H4 (cell line): Measurements from ENCODE around the gene PRAMEF11. TPM values are rescaled to one million over a fixed set of nuclear protein-coding genes. Genes with fewer than 3 reads are reported as not detected.
"Not testable (repeated sequence)": the region's sequence is repeated elsewhere in the genome, so short reads cannot be mapped to it uniquely, and the experiment has no call there.

Source experiments
- DNase-seq: peaks from one replicate; pipeline ENCODE4 v3.0.0-alpha.2; 2015; ENCODE audit warnings: low spot score
- total RNA-seq: library from RNA; depleted of rRNA; stranded (reverse); fragments of >200 nt; shearing (Covaris generic); gene quantifications from 2 replicates; pipeline ENCODE4 v1.2.3, GENCODE V29; 2014; rRNA removed

Gene PRAMEF11
- not detected in 2 replicates for total RNA-seq

- not testable (repeated sequence) for DNase-seq
These were observed at the start of gene PRAMEF11 for GRCh38 chr1:12831310-12831709. Gene PRAMEF11, minus strand, starts transcription at chr1:12831410. Its CDS starts 2,621 bp downstream, at chr1:12828789.

- not testable (repeated sequence) for DNase-seq
These were observed 47.2 kb upstream of the PRAMEF11 start for GRCh38 chr1:12878453-12878852.

GRCh38 chr1:12863131-12863880 lies 32.1 kb upstream of the PRAMEF11 start:
- DNase-seq, result not testable (repeated sequence)

- DNase-seq, result not testable (repeated sequence)
These were observed 25.6 kb upstream of the PRAMEF11 start, which contains the start of gene PRAMEF2 for GRCh38 chr1:12856786-12857185. Gene PRAMEF2, plus strand, starts transcription at chr1:12857086. Its CDS starts 1,924 bp downstream, at chr1:12859010.

- DNase-seq, result peak; percentile 57
These were observed 20.6 kb upstream of the PRAMEF11 start for GRCh38 chr1:12851779-12852178.

- not testable (repeated sequence) for DNase-seq
These were observed 17.4 kb upstream of the PRAMEF11 start, which contains the start of gene HNRNPCL1 for GRCh38 chr1:12848620-12849019. Gene HNRNPCL1, minus strand, starts transcription at chr1:12848720. Its CDS starts 431 bp downstream, at chr1:12848289.

- not testable (repeated sequence) for DNase-seq
These were observed 2.0 kb upstream of the PRAMEF11 start for GRCh38 chr1:12833251-12833650.

- DNase-seq, result not testable (repeated sequence)
These were observed 12.1 kb downstream of the PRAMEF11 start for GRCh38 chr1:12819061-12819460.

GRCh38 chr1:12811409-12811784 lies 19.8 kb downstream of the PRAMEF11 start:
- no peak for DNase-seq

GRCh38 chr1:12810691-12811408 lies 20.4 kb downstream of the PRAMEF11 start:
- peak; percentile 27 for DNase-seq

- DNase-seq, result no peak
These were observed 21.3 kb downstream of the PRAMEF11 start for GRCh38 chr1:12809933-12810332.

GRCh38 chr1:12799730-12800129 lies 31.5 kb downstream of the PRAMEF11 start:
- DNase-seq, result no peak

GRCh38 chr1:12798911-12799310 lies 32.3 kb downstream of the PRAMEF11 start:
- DNase-seq, result peak; percentile 3

GRCh38 chr1:12791097-12791496 lies 40.1 kb downstream of the PRAMEF11 start, which contains the start of gene PRAMEF1:
Gene PRAMEF1, plus strand, starts transcription at chr1:12791397. Its CDS starts 1,831 bp downstream, at chr1:12793228.
- not testable (repeated sequence) for DNase-seq

- not testable (repeated sequence) for DNase-seq
These were observed 46.5 kb downstream of the PRAMEF11 start for GRCh38 chr1:12784729-12785128.

- DNase-seq, result not testable (repeated sequence)
These were observed 47.4 kb downstream of the PRAMEF11 start for GRCh38 chr1:12783783-12784182.

GRCh38 chr1:12781488-12781887 lies 49.7 kb downstream of the PRAMEF11 start:
- not testable (repeated sequence) for DNase-seq

- no peak for DNase-seq
These were observed 52.3 kb downstream of the PRAMEF11 start for GRCh38 chr1:12778907-12779306.

- DNase-seq, result no peak
These were observed 53.1 kb downstream of the PRAMEF11 start for GRCh38 chr1:12778061-12778460.

- no peak for DNase-seq
These were observed 54.2 kb downstream of the PRAMEF11 start for GRCh38 chr1:12776801-12777557.

GRCh38 chr1:12775443-12775842 lies 55.8 kb downstream of the PRAMEF11 start:
- DNase-seq, result no peak
